Measurements from ENCODE around the gene ZBTB43.
A peak's percentile ranks its signal among the peaks of the same experiment; 100 is the strongest.

Gene ZBTB43

GRCh38 chr9:126860077-126860756, 55.4 kb downstream of the ZBTB43 start, which contains the start of gene ZBTB34:
TSS of gene ZBTB34 (plus strand) at chr9:126860639. CDS start at chr9:126879400, 18,761 bp downstream.
- peak; percentile 67 for DNase-seq

GRCh38 chr9:126860757-126861466, 56.1 kb downstream of the ZBTB43 start:
- DNase-seq, result peak; percentile 32

DNA sequence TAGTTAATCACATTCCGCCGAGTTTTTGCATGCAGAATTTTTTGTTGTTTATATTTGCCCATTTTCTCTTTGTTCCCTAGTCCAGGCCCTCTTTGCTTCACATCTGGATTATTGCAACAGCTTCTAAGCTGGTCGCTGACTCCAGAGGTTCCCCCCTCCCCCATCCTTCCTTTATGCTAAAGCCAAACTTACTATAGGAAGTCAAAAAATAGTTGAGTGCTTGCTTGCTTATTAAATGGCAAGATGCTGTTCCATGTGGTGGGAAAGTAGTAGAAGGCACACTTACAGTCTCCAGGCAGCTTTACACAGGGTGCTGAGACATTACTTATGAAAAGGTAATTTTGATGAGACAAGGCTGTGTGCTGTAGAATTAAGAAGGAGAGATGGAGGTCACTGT, 56.9 kb downstream of the ZBTB43 start:
- peak; percentile 75 for DNase-seq

DNA sequence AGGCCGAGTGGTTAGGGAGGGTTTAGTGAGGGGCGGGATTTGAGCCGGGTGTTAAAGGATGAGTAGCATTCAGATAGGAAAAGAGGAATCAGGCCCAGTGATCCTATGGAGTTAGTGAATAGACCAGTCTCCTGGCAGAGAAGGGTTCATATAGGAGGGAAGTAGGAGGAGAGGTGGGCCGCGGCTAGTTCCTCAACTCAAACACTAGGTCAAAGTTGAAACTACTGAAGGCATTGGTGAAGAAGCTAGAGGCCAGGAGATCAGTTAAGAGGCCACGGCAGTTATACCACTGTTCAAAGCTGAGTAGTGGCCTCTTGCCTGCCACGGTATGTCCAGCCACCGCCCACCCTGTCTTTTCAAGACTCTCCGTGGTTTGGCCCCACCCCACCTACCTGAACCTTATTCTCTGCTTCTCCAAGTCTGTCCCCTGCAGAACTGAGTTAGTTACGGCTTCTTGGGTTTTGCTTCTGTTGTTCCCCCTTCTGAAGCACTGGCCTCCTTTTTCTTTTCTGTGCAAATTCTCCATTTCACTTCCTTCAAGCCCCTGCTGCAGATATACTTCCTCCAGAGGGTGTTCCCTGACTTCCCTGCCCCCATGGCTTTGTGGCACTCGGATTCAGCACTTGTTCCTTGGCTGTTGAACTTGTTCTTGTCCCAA, 57.4 kb downstream of the ZBTB43 start:
- peak; percentile 66 for DNase-seq

- no peak for DNase-seq
Measured at GRCh38 chr9:126864771-126865170, 59.9 kb downstream of the ZBTB43 start.

- no peak for DNase-seq
Measured at GRCh38 chr9:126869368-126869767, 64.5 kb downstream of the ZBTB43 start.

GRCh38 chr9:126872516-126872915, 67.7 kb downstream of the ZBTB43 start:
- no peak for DNase-seq

DNA sequence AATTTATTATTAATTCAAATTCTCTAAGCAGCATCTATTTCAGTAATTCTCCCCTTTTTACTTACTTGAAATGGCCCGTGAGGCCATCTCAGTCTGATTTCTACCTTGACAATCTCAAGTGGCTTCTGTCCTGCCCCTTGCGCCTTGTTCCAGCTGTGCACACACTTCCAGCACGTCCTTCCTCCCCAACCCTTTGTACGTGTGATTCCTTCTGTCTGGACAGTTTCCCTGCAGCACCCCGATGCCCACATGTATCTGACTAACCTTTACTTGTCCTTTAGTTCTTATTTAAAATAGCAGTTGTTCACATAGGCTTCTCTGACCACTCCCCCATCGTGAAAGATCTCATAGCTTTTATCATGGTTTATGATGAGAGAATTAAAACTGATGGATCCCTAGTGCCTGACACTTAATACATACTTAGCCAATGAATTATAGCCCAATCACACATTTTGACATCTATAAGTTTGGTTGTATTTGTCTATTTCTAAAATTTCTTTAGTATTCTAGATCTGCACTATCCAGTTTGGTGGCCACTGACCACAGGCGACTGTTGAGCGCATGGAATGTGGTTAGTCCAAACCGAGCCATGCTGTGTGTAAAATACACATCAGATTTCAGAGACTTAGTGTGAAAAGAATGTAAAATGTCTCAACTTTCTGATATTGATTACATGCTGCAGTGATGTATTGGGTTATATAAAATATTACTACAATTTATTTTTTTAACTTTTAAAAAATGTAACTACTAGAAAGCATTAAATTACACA, 69.9 kb downstream of the ZBTB43 start:
- DNase-seq, result peak; percentile 31

- DNase-seq, result no peak
Measured at GRCh38 chr9:126875756-126876510, 71.1 kb downstream of the ZBTB43 start.

GRCh38 chr9:126876531-126876930, 71.7 kb downstream of the ZBTB43 start:
- no peak for DNase-seq

DNA sequence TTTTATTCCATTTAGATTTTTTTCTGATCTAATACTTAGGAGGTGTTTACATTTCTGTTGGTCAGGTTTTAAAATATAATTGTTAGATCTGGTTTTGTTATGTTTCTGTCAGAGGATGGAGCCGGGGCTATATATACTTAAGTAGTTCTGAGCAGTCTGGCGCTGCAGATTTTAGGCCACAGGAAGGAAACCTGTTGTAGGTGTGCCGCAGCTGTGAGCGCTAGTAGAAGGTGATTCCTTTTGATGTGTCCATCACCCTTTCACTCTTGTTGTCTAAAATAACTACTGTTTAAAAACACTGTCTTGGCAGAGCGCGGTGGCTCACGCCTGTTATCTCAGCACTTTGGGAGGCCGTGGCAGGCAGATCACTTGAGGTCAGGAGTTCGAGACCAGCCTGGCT, 72.6 kb downstream of the ZBTB43 start:
- no peak for DNase-seq

GRCh38 chr9:126879288-126879687, 74.4 kb downstream of the ZBTB43 start:
- DNase-seq, result no peak

DNA sequence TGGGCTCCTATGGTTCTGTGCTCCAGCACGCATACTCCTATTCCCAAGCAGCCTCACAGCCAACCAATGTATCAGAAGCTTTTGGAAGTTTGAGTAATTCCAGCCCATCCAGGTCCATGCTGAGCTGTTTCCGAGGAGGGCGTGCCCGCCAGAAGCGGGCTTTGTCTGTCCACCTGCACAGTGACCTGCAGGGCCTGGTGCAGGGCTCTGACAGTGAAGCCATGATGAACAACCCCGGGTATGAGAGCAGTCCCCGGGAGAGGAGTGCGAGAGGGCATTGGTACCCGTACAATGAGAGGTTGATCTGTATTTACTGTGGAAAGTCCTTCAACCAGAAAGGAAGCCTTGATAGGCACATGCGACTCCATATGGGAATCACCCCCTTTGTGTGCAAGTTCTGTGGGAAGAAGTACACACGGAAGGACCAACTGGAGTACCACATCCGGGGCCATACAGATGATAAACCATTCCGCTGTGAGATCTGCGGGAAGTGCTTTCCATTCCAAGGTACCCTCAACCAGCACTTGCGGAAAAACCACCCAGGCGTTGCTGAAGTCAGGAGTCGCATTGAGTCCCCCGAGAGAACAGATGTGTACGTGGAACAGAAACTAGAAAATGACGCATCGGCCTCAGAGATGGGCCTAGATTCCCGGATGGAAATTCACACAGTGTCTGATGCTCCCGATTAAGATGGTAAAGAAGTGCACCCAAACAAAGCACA, 75.5 kb downstream of the ZBTB43 start:
- no peak for DNase-seq

- DNase-seq, result no peak
Measured at GRCh38 chr9:126880947-126881332, 76.1 kb downstream of the ZBTB43 start.

DNA sequence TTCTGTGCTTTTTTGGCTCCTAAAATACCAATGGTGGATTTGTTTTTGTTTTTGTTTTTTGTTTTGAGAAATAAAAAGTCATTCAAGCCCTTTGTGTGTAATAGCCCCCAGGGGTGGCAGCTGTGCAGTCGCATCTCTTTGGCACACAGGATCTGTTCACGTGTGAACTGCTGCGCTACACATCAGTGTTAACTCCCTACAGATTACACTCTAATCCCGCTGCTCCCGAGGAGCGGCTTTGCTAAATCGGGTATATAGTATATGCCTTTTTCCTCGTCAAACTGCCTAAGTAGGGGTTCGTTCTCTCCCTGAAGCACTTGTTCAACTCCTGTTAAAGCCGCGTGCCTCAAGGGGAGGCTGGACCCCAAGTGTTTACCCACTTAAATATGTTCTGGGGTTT, 77.9 kb downstream of the ZBTB43 start:
- DNase-seq, result no peak

- DNase-seq, result no peak
Measured at GRCh38 chr9:126883636-126884035, 78.8 kb downstream of the ZBTB43 start.

- DNase-seq, result peak; percentile 34
Measured at GRCh38 chr9:126885131-126885641, 80.3 kb downstream of the ZBTB43 start.

DNA sequence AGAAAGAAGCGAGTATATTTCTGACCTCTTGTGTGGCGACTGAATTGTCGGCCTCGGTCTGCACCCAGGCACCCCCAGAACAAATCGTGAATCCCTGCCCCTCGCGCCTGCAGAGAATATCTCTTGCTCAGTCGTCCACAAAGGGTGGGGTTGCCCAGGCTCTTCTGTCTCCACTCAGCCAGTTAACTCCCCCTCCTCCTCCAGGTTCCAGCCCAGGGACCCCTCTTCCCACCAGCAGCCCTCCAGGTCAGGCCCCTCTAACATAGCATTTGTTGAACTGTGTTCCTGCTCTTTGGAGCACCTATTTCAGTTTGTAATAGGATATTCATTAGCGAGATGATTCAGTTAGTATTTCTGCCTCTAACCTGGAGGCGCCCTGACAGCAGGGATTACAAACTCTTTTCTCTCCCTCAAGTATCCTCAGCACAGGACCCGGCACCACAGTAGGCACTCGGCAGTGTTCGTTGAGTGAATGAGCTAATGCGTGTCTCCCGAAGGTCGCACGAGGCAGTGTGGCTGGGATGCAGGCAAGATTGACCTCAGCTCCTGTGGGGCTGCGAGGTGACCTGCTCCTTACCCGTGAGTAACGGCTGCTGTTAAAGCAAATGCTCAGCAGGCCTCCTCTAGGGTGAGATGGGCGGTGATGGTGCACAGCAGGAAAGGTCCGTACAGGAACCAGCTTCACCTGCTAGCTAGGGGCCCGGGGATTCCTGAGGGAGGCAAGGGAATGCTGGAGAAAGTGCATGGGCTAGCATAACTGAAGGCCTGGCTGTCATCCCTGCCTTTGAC, 81.4 kb downstream of the ZBTB43 start:
- DNase-seq, result no peak

DNA sequence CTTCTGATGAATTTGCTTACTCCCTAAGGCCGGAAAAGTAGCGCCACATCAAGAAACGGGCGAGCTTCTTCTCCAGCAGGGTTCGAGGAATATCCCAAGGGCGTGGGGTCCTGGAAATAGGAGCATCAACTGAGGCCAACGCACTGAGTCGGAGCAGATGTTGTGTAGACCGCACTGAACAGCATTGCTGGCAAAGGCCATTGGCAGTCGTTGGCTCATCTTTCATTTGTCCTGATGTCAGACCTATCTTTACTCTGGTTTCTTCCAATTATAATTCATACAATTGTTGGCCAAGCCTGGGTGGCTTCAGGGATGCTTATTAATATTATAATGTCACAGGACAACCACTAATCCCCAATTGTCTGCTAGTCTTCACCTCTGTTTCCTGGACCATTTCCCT, 82.1 kb downstream of the ZBTB43 start:
- DNase-seq, result no peak

Measured in hematopoietic multipotent progenitor cell treated with erythropoietin and hydrocortisone succinate and interleukin-3 and kit ligand, for 6 days (in vitro differentiated cells).